OCI-LY1 (cell line): Measurements from ENCODE around the gene THAP2.

Experiments used
- H2AFZ ChIP-seq: fragments of 200-600 bp; sonication (generic), shearing (Covaris generic); 2 replicates; pipeline ENCODE4 v1.6.0; 2014; ENCODE audit warnings: antibody characterized with exemption, mild to moderate bottlenecking, low read length
- H3F3A ChIP-seq: fragments of 200-600 bp; sonication (generic), shearing (Covaris generic); 2 replicates; pipeline ENCODE4 v1.6.0; 2014; ENCODE audit warnings: mild to moderate bottlenecking, antibody characterized with exemption, low read length, moderate library complexity; ENCODE audit not compliant: insufficient read depth
- H3K27ac ChIP-seq: fragments of 200-600 bp; sonication (generic); 2 replicates; pipeline ENCODE4 v1.5.1; 2014; ENCODE audit warnings: low read length, mixed run types, mild to moderate bottlenecking, low read depth; ENCODE audit not compliant: poor library complexity, severe bottlenecking
- H3K27me3 ChIP-seq: fragments of 200-600 bp; sonication (generic); 2 replicates; pipeline ENCODE4 v1.6.0; 2014; ENCODE audit warnings: antibody characterized with exemption, mild to moderate bottlenecking, low read length, moderate library complexity; ENCODE audit not compliant: insufficient read depth
- H3K36me3 ChIP-seq: fragments of 200-600 bp; sonication (generic); 2 replicates; pipeline ENCODE4 v1.6.1; 2014; ENCODE audit warnings: mild to moderate bottlenecking, antibody characterized with exemption, low read length, moderate library complexity, mixed read lengths; ENCODE audit not compliant: insufficient read depth
- H3K4me1 ChIP-seq: fragments of 200-600 bp; sonication (generic); 2 replicates; pipeline ENCODE4 v1.5.1; 2014; ENCODE audit warnings: mild to moderate bottlenecking, low read length, moderate library complexity; ENCODE audit not compliant: insufficient read depth, severe bottlenecking
- H3K4me2 ChIP-seq: fragments of 200-600 bp; sonication (generic), shearing (Covaris generic); 2 replicates; pipeline ENCODE4 v1.6.1; 2014; ENCODE audit warnings: low read length
- H3K4me3 ChIP-seq: fragments of 200-600 bp; sonication (generic); 2 replicates; pipeline ENCODE4 v1.5.1; 2014; ENCODE audit warnings: low read length, low read depth, mild to moderate bottlenecking, mixed read lengths; ENCODE audit not compliant: poor library complexity, severe bottlenecking
- H3K79me2 ChIP-seq: fragments of 200-600 bp; shearing (Covaris generic); 2 replicates; pipeline ENCODE4 v1.6.1; 2016; ENCODE audit warnings: mixed run types, low read length, mixed read lengths; ENCODE audit not compliant: insufficient read depth
- H3K9ac ChIP-seq: fragments of 200-600 bp; sonication (generic), shearing (Covaris generic); 2 replicates; pipeline ENCODE4 v1.6.1; 2014; ENCODE audit warnings: mild to moderate bottlenecking, low read length, mixed read lengths
- H3K9me2 ChIP-seq: fragments of 200-600 bp; sonication (generic), shearing (Covaris generic); 2 replicates; pipeline ENCODE4 v1.6.1; 2014; ENCODE audit warnings: low read depth, mild to moderate bottlenecking, low read length, mixed read lengths
- H3K9me3 ChIP-seq: fragments of 200-600 bp; shearing (Covaris generic); 2 replicates; pipeline ENCODE4 v1.6.1; 2014; ENCODE audit warnings: low read length, mixed read lengths
- H4K20me1 ChIP-seq: fragments of 200-600 bp; sonication (generic), shearing (Covaris generic); 2 replicates; pipeline ENCODE4 v1.6.0; 2016; ENCODE audit warnings: mild to moderate bottlenecking, low read length; ENCODE audit not compliant: insufficient read depth
- CTCF ChIP-seq: fragments of 200-600 bp; sonication (generic), shearing (Covaris generic); IDR thresholded peaks from 2 replicates; pipeline ENCODE4 v1.5.1; 2017; ENCODE audit warnings: mild to moderate bottlenecking, antibody characterized with exemption, low read length, moderate library complexity, mixed read lengths
- EZH2 ChIP-seq: fragments of 200-600 bp; sonication (generic), shearing (Covaris generic); IDR thresholded peaks from 2 replicates; pipeline ENCODE4 v1.8.0; 2017; ENCODE audit warnings: borderline replicate concordance, mixed run types, mild to moderate bottlenecking, antibody characterized with exemption, low read length, moderate library complexity, mixed read lengths

THAP2 gene

GRCh38 chr12:71710276-71711125, 46.4 kb downstream of the THAP2 start:
- Histone ChIP-seq H4K20me1 (no peaks in the 10 kb centered on the region), H2AFZ (no peak overlapping the region), H3K4me3 (no peak overlapping the region), H3K4me1 (no peaks in the 10 kb centered on the region), H3K27me3 (no peaks in the 10 kb centered on the region), H3K9me3 (peaks cover 16% of the 10 kb centered on the region), H3K36me3 (no peaks in the 10 kb centered on the region), H3K4me2 (no peak overlapping the region), H3K9me2 (no peaks in the 10 kb centered on the region), H3F3A (no peaks in the 10 kb centered on the region), H3K27ac (no peak overlapping the region), H3K79me2 (no peaks in the 10 kb centered on the region), H3K9ac (no peak overlapping the region)
- no peak for TF ChIP-seq CTCF
- no peak for TF ChIP-seq EZH2

GRCh38 chr12:71718611-71719010, 54.5 kb downstream of the THAP2 start:
- Histone ChIP-seq H3K4me1 (no peaks in the 10 kb centered on the region), H4K20me1 (no peaks in the 10 kb centered on the region), H3K79me2 (no peaks in the 10 kb centered on the region), H2AFZ (no peak overlapping the region), H3F3A (no peaks in the 10 kb centered on the region), H3K4me2 (no peak overlapping the region), H3K36me3 (no peaks in the 10 kb centered on the region), H3K9me3 (peaks cover 7% of the 10 kb centered on the region; the same call in 1 of the 2 replicates), H3K27me3 (no peaks in the 10 kb centered on the region), H3K4me3 (no peak overlapping the region), H3K9ac (no peak overlapping the region), H3K9me2 (no peaks in the 10 kb centered on the region), H3K27ac (no peak overlapping the region)
- TF ChIP-seq CTCF (no peak), EZH2 (no peak)

- Histone ChIP-seq H3K9ac (no peak overlapping the region), H3K9me3 (0 out of 2 replicates have a peak, but pooled peaks cover 3% of the 10 kb centered on the region), H3K4me3 (no peak overlapping the region), H2AFZ (no peak overlapping the region), H3K79me2 (no peaks in the 10 kb centered on the region), H3F3A (no peaks in the 10 kb centered on the region), H3K4me1 (no peaks in the 10 kb centered on the region), H3K27ac (no peak overlapping the region), H3K9me2 (no peaks in the 10 kb centered on the region), H3K36me3 (no peaks in the 10 kb centered on the region), H4K20me1 (no peaks in the 10 kb centered on the region), H3K4me2 (no peak overlapping the region), H3K27me3 (no peaks in the 10 kb centered on the region)
- no peak for TF ChIP-seq EZH2
- no peak for TF ChIP-seq CTCF
Measured at GRCh38 chr12:71719647-71720370, 55.7 kb downstream of the THAP2 start.
